Measurements from ENCODE around the gene LTK. TPM values are rescaled to one million over a fixed set of nuclear protein-coding genes. Genes with fewer than 3 reads are reported as not detected.
A peak's percentile ranks its signal among the peaks of the same experiment; 100 is the strongest.

Gene LTK
- total and polyA plus RNA-seq, 8 donors: 1.6 to 4.0 (median 2.5) TPM

DNA sequence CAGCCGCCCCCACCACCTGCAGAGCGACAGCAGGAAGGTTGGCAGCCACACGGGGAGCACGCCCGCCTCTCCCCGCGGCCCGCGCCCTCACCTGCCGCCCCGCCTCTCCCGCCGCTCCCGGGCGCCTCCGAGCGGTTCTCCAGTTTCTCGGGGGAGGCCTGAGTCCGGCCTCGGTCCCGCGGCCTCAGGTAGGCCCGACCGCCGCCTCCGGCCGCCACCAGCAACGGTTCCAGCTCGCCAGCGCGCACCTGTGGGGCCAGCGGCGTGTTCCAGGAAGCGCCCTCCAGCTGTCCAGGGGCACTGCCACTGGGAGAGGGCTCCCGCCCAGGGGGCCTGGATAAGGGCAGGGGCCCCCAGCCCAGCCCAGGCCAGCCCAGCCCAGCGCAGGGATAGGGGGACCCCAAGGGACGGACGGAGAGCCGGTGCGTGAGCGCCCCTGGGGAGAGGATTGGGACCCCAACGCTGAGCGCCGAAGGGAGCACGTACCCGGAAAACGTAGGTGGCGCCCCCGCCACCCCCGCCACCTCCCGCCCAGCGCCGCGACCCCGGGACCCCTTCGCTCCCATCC lies 2.2 kb downstream of the LTK start:
- intact Hi-C loops (cut with DNase I): no loop called here
- peak overlapping the region in 1 of 2 donors; percentile 38 for H3K4me3 ChIP-seq

DNA sequence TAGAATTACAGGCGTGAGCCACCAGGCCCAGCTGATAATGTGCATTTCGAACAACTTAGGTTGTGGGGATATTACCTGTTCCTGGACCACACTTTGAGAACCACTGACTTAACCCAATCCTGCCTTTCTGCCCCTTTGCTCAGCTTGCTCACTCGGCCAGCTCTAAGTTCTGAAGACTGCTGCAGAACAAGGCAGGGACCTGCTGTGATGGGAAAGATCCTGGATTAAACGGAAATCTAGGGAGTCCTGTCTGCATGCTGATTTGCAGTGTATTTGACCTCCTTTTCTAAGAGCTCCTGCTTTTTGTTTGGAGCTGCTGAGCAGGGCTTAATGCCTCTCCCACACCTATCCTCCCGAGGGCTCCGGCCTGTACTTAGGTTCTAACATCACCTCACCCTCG lies 2.9 kb downstream of the LTK start:
- ATAC-seq: no peak
- H3K36me3 ChIP-seq: no peaks in the 10 kb centered on the region

More for the DNA sequence above, 2.2 kb downstream of the LTK start:
- peaks cover 31 to 44% of the 10 kb centered on the region in 2 donors for H3K27me3 ChIP-seq
- ATAC-seq (peak; percentile 24), DNase-seq (no peak)
- peaks cover 21 to 29% of the 10 kb centered on the region in 2 donors for H3K4me1 ChIP-seq
- no peaks in the 10 kb centered on the region for H3K36me3 ChIP-seq
- no peaks in the 10 kb centered on the region for H3K9me3 ChIP-seq
- TF ChIP-seq, protein P1, sequence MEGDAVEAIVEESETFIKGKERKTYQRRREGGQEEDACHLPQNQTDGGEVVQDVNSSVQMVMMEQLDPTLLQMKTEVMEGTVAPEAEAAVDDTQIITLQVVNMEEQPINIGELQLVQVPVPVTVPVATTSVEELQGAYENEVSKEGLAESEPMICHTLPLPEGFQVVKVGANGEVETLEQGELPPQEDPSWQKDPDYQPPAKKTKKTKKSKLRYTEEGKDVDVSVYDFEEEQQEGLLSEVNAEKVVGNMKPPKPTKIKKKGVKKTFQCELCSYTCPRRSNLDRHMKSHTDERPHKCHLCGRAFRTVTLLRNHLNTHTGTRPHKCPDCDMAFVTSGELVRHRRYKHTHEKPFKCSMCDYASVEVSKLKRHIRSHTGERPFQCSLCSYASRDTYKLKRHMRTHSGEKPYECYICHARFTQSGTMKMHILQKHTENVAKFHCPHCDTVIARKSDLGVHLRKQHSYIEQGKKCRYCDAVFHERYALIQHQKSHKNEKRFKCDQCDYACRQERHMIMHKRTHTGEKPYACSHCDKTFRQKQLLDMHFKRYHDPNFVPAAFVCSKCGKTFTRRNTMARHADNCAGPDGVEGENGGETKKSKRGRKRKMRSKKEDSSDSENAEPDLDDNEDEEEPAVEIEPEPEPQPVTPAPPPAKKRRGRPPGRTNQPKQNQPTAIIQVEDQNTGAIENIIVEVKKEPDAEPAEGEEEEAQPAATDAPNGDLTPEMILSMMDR (IDR thresholded peaks at IDR 0.05): no peak
- no peak overlapping the region for H3K27ac ChIP-seq

DNA sequence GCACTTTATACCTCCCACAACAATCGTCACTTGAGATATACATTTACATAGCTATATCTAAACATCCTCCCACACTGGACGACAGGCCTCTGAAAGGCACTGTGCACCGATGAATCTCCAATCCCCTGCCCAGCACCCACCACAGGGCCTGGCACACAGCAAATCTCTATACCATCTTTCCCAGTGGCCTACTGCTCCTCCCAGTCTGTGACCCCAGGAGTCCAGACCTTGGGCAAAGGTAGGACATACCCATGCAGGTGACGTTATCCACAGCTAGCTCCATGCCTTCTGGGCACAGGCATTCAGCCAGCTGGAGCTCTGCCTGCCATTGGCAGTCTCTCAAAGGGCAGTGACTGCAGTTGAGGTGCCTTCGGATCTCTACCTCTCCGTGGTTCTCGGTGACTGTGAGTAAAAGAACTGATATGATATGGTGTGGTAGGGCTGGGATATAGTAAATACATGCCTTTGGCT lies 5.8 kb downstream of the LTK start:
- DNase-seq (no peak), ATAC-seq (peak; percentile 16)
- peaks cover 28 to 53% of the 10 kb centered on the region in 2 donors for H3K27me3 ChIP-seq
- no peak overlapping the region for H3K4me3 ChIP-seq
- H3K9me3 ChIP-seq: no peaks in the 10 kb centered on the region
- TF ChIP-seq, protein P1 (IDR thresholded peaks at IDR 0.05): no peak
- H3K27ac ChIP-seq: no peak overlapping the region
- H3K36me3 ChIP-seq: no peaks in the 10 kb centered on the region
- intact Hi-C loops (cut with DNase I): no loop called here
- H3K4me1 ChIP-seq: peaks cover 14 to 23% of the 10 kb centered on the region in 2 donors

More for the DNA sequence above, 2.9 kb downstream of the LTK start:
- Histone ChIP-seq H3K4me1 (peaks cover 21 to 29% of the 10 kb centered on the region in 2 donors), H3K9me3 (no peaks in the 10 kb centered on the region), H3K27ac (no peak overlapping the region), H3K27me3 (peaks cover 31 to 47% of the 10 kb centered on the region in 2 donors), H3K4me3 (no peak overlapping the region)
- TF ChIP-seq, protein P1 (IDR thresholded peaks at IDR 0.05): no peak
- intact Hi-C loops (cut with DNase I): no loop called here
- no peak for DNase-seq

DNA sequence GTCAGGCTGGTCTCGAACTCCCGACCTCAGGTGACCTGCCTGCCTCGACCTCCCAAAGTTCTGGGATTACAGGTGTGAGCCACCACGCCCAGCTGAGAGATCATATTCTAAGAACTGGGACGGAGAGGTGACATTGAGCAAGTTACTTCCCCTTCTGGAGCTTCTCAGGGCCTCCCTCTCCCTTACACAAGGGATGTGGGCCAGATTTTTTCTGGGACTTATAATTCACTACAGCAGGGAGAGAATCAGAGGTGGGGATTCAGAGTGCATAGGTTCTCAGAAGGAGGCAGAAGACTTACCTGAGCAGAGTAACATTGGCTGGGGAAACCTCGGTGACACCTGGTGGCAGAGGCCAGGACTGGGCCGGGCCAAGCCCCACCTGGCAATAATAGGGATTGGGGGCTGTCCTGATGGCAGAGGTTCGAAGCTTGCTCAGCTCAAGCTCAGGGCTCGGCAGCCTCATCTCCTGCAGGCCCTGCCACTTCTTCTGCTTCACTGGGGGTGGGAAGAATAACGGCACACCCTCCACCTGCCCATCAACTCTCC lies 6.8 kb downstream of the LTK start:
- ATAC-seq (no peak), DNase-seq (no peak)
- Histone ChIP-seq H3K27me3 (peaks cover 28 to 53% of the 10 kb centered on the region in 2 donors), H3K27ac (no peak overlapping the region), H3K4me3 (no peak overlapping the region), H3K9me3 (no peaks in the 10 kb centered on the region), H3K4me1 (peaks cover 15 to 23% of the 10 kb centered on the region in 2 donors), H3K36me3 (no peaks in the 10 kb centered on the region)
- TF ChIP-seq, protein P1 (IDR thresholded peaks at IDR 0.05): no peak
- intact Hi-C loops (cut with DNase I): no loop called here

DNA sequence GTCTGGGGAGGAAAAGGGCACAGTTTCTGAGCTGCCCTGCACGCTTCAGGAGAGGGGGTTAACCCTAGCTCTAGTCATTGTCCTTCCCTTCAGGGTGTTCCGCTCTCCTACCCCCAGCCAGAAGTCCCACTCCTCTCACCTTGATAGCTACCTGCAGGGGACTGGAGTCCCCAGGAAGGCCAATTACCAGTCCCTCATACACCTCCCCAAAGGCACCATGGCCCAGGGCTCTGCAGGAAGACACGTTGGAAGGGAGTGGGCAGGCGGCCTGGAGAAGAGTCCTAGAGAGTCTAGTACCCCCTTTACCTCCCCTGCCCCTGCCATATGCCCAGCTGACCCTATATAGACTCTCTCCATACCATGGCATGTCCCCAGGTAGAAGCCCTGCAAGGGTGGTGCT lies 7.9 kb downstream of the LTK start:
- H3K4me3 ChIP-seq: no peak overlapping the region
- no peaks in the 10 kb centered on the region for H3K9me3 ChIP-seq
- H3K4me1 ChIP-seq: peaks cover 21 to 28% of the 10 kb centered on the region in 2 donors
- no peak overlapping the region for H3K27ac ChIP-seq
- TF ChIP-seq, protein P1 (IDR thresholded peaks at IDR 0.05): no peak
- DNase-seq (no peak), ATAC-seq (no peak)
- peaks cover 28 to 53% of the 10 kb centered on the region in 2 donors for H3K27me3 ChIP-seq
- intact Hi-C loops (cut with DNase I): no loop called here
- H3K36me3 ChIP-seq: no peaks in the 10 kb centered on the region
